DMS53 treated with DMSO at 0.1 percent for 48 hours (cell line): ENCODE data around the gene OR8D4.
"Not testable (repeated sequence)": the region's sequence is repeated elsewhere in the genome, so short reads cannot be mapped to it uniquely, and the experiment has no call there.

Experiments used
- DNase-seq: peaks from one replicate; lab custom pipeline; 2025; ENCODE audit not compliant: unreplicated experiment; lab: John Stamatoyannopoulos, UW

The OR8D4 gene

GRCh38 chr11:123901867-123902266 lies at the start of gene OR8D4:
Gene OR8D4 (plus strand): TSS chr11:123902167. CDS start chr11:123906432, 4,265 bp downstream.
- DNase-seq: no peak

GRCh38 chr11:123852321-123852720 lies 49.6 kb upstream of the OR8D4 start:
- no peak for DNase-seq

GRCh38 chr11:123853038-123853437 lies 48.9 kb upstream of the OR8D4 start:
- no peak for DNase-seq

GRCh38 chr11:123856444-123856843 lies 45.5 kb upstream of the OR8D4 start:
- no peak for DNase-seq

- no peak for DNase-seq
Observed at GRCh38 chr11:123859731-123860130, 42.2 kb upstream of the OR8D4 start.

GRCh38 chr11:123865293-123865692 lies 36.7 kb upstream of the OR8D4 start:
- not testable (repeated sequence) for DNase-seq

- DNase-seq: not testable (repeated sequence)
Observed at GRCh38 chr11:123867795-123868194, 34.2 kb upstream of the OR8D4 start.

- DNase-seq: no peak
Observed at GRCh38 chr11:123880912-123881311, 21.1 kb upstream of the OR8D4 start.

GRCh38 chr11:123885570-123885969 lies 16.4 kb upstream of the OR8D4 start, which contains the start of gene TMEM225:
Gene TMEM225 (minus strand): TSS chr11:123885670. CDS start chr11:123885425, 245 bp downstream.
- no peak for DNase-seq

- no peak for DNase-seq
Observed at GRCh38 chr11:123892031-123892430, 9.9 kb upstream of the OR8D4 start.

GRCh38 chr11:123899792-123900191 lies 2.2 kb upstream of the OR8D4 start:
- no peak for DNase-seq

GRCh38 chr11:123903932-123904331 lies 2.0 kb downstream of the OR8D4 start:
- no peak for DNase-seq

GRCh38 chr11:123904932-123905331 lies 3.0 kb downstream of the OR8D4 start:
- no peak for DNase-seq

- DNase-seq: no peak
Observed at GRCh38 chr11:123905826-123906225, 3.9 kb downstream of the OR8D4 start.

GRCh38 chr11:123920943-123921342 lies 19.0 kb downstream of the OR8D4 start:
- DNase-seq: no peak

- no peak for DNase-seq
Observed at GRCh38 chr11:123924027-123924426, 22.1 kb downstream of the OR8D4 start.

GRCh38 chr11:123939317-123939716 lies 37.4 kb downstream of the OR8D4 start, which contains the start of gene OR4D5:
Gene OR4D5 (plus strand): TSS chr11:123939617. CDS start chr11:123939617, 0 bp downstream.
- no peak for DNase-seq

GRCh38 chr11:123942413-123942812 lies 40.4 kb downstream of the OR8D4 start:
- no peak for DNase-seq

- no peak for DNase-seq
Observed at GRCh38 chr11:123943738-123944137, 41.8 kb downstream of the OR8D4 start, which contains the start of gene OR6T1. Gene OR6T1 (minus strand): TSS chr11:123943838. CDS start chr11:123943838, 0 bp downstream.

- no peak for DNase-seq
Observed at GRCh38 chr11:123945132-123945531, 43.2 kb downstream of the OR8D4 start.

GRCh38 chr11:123956752-123957151 lies 54.8 kb downstream of the OR8D4 start:
- DNase-seq: no peak
